ENCODE measurements around the gene ZSWIM4.
"Not testable (repeated sequence)": the region's sequence is repeated elsewhere in the genome, so short reads cannot be mapped to it uniquely, and the experiment has no call there.

Gene ZSWIM4
- 2.7 to 6.0 (median 5.9) reads per million in 3 experiments for total RNA-seq

DNA sequence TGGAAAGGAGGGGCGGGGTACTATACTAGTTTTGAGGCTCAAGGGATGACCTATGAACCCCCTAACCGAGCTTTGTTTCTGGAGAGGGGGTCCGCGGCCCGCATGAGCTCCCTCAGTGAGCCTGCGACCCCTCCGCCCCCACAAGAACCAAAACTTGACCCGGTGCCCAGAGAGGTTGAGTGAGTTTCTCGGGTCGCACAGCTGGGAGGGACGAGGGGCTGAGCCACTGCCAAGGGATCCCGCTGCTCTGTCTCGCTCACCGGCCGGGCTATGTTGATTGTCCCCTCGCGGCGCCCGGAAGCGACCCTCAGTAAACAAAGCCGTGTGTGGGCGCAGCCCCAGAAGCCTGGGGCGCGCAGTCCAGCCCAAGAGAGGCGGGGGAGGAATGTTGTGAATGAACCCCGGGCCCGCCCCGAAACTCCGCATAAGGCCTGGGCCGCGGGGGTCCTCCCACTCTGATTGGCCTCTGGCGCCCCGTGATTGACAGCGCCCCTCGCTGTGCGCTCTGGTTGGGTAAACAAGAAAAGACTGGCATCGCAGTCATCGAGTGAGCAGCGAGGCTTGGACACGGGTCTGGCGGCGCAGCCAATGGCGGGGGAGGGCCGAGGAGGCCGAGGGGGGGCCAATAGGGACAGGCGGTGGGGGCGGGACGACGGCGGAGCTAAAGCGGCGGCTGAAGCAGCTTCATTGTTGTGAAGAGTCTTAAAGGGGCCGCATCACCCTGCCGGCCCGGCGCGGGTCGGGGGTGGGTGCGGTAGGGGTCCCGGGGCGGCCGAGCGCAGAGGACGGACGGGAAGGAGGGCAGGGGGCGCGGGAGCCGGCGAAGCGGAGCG is at the start of gene ZSWIM4:
TSS of gene ZSWIM4 (plus strand) at position 687 of the 833 bp plus-strand sequence. CDS start 206 bp downstream, outside the sequence.
- peak; percentile 80 for DNase-seq

DNA sequence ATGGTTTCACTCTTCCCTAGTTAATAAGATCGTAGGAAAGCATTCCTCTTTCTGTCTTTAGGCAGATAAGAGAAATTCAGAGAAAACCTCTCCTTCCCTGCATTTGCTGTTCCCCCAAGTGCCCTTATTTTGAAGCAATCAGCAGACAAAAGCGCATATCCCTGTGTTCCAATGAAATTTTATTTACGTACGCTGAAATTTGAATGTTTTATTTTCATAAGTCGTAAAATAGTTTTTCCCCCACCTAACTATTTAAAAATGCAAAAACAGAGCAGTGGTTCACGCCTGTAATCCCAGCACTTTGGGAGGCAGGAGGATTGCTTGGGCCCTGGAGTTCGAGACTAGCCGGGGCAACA is 48.2 kb upstream of the ZSWIM4 start:
- DNase-seq: no peak

DNA sequence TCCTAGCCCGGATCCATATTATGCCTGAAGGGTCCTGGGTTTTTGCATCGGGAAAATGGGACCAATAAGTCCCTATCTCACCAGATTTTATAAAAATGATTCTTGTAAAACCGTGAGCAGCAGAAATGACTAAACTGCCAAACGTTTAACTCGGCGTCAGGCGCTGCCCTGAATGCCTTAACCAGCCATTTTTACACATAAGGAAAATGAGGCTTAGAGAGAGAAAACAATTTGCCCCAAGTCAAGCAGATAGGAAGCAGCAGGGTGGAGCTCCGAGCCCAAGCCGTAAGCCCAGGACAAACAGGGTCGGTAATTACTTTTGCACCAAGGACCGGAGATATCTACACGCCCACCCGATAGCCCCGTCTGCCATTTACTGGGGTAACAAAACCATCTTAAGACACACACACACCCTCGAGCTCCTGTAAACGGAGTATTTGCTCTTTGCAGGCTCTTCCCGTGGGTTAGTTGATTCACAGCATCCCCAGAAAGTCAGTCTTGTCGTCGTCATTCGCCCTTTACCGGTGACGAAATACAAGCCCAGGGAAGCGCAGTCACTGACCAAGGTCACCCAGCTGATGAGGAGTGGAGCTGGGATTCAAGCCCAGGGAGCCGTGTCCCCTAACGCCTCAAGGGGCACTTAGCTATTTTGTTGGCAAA is 46.9 kb upstream of the ZSWIM4 start:
- no peak for DNase-seq

DNA sequence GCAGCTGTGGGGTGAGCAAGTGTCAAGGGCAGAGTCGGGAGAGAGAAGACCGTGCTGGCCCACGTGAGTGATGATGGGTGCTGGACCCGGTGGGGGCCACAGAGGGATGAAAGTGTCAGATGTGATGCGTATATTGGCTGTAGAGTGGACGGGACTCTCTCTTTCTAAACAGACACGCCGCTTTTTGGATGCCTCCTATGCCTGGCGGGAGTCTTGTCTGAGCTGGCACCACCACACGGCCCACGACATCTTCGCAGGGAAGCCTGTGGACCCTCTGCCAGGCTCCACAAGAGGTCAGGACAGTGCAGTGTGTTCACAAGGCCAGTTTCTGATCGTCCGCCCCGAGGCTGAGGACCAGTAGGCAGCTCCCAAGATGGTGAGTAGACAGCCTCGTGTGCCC is 43.8 kb upstream of the ZSWIM4 start:
- DNase-seq: no peak

- not testable (repeated sequence) for DNase-seq
Measured at GRCh38 chr19:13753622-13754021, 41.6 kb upstream of the ZSWIM4 start.

DNA sequence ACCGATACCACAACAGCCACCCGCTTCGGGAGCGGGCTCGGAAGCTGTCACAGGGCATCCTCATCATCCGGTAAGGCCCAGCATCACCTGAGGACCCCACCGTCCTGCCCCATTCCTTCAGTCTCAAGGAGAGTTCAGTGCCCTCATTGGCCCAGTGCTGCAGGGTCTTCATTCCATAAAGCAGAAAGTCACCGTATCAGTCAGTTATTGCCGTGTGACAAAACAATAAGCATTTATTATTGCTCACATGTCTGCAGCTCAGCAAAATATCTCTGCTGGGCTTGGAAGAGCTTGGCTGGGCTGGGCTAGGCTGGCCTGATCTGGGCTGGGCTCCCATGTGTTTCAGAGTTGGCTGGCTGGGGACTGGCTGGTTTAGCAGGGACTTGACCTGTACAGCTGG is 39.0 kb upstream of the ZSWIM4 start:
- no peak for DNase-seq

GRCh38 chr19:13757805-13758772 is 37.2 kb upstream of the ZSWIM4 start:
- no peak for DNase-seq

DNA sequence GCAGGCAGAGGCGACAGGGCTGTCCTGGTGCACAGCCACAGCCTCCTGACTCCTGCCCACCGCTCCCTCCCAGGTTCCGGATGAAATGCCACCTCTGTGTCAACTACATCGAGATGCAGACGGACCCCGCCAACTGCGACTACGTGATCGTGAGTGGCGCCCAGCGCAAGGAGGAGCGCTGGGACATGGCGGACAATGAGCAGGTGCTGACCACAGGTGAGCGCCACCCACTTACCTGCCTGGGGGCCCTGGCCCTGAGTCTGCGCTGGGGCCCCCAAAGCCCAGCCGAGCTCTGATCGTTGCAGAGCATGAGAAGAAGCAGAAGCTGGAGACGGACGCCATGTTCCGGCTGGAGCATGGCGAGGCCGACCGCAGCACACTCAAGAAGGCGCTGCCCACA is 36.4 kb upstream of the ZSWIM4 start:
- DNase-seq: no peak

DNA sequence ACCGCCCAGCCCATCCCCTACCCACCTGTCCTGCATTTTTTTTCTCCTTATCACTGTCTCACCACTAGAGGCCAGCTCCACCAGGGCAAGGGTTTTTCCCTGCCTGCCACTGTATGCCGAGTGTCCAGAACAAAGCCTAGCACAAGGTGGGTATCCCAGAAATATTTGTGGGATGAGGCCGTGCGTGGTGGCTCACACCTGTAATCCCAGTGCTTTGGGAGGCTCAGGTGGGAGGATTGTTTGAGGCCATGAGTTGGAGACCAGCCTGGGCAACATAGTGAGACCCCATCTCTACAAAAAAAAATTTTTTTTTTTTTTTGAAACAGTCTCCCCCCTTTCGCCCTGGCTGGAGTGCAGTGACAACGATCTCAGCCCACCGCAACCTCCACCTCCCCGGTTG is 33.8 kb upstream of the ZSWIM4 start:
- no peak for DNase-seq

DNA sequence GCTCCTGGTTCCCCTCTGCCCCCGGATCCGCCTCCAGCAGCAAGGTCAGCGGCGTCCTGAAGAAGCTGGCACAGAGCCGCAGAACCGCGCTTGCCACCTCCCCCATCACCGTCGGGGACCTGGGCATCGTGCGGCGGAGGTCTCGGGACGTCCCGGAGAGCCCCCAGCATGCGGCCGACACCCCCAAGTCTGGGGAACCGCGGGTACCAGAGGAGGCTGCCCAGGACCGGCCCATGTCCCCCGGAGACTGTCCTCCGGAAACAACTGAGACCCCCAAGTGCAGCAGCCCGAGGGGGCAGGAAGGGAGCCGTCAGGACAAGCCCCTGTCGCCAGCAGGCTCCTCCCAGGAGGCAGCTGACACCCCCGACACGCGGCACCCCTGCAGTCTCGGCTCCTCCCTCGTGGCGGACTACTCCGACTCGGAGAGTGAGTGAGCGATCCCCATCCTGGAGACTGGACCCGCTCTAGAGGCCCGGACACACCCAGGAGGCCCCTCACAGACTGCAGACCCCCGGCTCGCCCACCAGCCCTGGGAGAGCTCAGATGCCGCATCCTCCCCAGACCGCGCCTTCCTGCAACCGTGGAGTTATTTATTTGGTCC is 32.5 kb upstream of the ZSWIM4 start:
- DNase-seq: no peak

DNA sequence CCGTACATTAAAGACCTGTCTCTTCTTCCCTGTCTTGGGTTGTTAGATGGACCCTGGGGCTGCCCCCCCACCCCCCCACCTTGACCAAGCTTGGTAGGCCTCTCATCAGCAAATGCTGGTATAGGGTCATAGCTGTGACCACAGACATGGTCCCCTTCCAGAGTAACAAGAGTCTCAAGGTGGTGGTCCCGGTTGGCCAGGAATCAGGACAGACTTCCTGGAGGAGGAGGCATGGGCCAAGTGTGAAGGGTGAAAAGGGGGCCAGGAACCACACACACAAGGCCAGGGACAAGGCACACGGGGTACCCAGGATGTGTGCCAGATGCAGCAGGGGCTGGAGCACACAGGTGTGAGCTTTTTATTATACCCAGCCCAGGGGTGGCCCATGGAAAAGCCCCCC is 32.0 kb upstream of the ZSWIM4 start:
- DNase-seq: no peak

GRCh38 chr19:13764101-13764807 is 31.0 kb upstream of the ZSWIM4 start, which contains the start of gene MRI1:
MRI1 (plus strand) TSS chr19:13764522; CDS start chr19:13764589, 67 bp downstream.
- peak; percentile 45 for DNase-seq

DNA sequence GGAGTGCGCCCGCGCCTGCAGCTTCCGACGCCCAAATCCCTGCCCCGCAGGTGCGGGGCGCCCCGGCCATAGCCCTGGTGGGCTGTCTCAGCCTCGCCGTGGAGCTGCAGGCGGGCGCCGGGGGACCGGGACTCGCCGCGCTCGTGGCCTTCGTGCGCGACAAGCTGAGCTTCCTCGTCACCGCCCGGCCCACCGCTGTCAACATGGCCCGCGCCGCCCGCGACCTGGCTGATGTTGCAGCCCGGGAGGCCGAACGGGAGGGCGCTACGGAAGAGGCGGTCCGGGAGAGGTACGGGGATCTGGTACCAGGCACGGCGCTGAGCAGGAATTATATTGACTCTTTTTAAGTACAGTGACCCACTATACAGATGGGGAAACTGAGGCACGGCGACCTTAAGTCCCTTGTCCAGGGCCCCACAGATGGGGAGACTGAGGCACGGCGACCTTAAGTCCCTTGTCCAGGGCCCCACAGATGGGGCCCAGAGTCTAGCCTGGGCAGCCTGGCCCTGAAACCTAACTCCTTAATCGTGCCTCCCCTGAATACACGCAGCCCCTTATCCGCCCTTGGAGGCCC is 30.3 kb upstream of the ZSWIM4 start:
- DNase-seq: peak; percentile 26

DNA sequence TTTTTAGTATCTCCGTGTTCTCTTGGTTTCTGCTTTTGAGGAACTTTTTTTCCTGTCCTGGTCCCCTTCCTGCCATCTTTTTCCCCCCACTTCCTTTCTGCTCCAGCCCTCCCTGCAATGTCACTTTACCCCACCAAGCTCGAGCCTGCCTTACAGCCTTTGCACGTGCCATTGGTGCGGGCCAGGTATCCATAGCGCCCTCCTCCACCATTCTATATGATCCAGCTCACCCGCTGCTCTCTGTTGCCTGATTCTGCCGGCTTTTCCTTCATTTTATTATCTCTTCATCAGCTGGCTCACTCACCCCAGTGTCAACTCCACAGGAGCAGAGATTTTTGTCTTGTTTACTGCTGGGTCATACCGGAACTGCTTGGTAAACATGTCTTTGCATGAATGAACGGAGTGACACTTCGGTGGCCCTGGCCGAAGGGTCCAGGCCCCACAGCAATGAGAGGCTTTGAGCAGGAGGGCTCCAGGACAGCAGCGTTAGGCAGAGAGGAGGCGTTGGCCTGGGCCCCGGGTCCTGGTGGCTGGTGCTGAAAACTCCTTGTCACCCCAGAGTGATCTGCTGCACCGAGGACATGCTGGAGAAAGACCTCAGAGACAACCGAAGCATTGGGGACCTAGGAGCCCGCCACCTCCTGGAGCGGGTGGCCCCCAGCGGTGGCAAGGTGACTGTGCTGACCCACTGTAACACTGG is 29.7 kb upstream of the ZSWIM4 start:
- DNase-seq: no peak

- DNase-seq: no peak
Measured at GRCh38 chr19:13766095-13766481, 29.2 kb upstream of the ZSWIM4 start.

GRCh38 chr19:13768510-13768909 is 26.7 kb upstream of the ZSWIM4 start:
- DNase-seq: no peak

GRCh38 chr19:13770013-13770635 is 25.1 kb upstream of the ZSWIM4 start:
- DNase-seq: no peak

DNA sequence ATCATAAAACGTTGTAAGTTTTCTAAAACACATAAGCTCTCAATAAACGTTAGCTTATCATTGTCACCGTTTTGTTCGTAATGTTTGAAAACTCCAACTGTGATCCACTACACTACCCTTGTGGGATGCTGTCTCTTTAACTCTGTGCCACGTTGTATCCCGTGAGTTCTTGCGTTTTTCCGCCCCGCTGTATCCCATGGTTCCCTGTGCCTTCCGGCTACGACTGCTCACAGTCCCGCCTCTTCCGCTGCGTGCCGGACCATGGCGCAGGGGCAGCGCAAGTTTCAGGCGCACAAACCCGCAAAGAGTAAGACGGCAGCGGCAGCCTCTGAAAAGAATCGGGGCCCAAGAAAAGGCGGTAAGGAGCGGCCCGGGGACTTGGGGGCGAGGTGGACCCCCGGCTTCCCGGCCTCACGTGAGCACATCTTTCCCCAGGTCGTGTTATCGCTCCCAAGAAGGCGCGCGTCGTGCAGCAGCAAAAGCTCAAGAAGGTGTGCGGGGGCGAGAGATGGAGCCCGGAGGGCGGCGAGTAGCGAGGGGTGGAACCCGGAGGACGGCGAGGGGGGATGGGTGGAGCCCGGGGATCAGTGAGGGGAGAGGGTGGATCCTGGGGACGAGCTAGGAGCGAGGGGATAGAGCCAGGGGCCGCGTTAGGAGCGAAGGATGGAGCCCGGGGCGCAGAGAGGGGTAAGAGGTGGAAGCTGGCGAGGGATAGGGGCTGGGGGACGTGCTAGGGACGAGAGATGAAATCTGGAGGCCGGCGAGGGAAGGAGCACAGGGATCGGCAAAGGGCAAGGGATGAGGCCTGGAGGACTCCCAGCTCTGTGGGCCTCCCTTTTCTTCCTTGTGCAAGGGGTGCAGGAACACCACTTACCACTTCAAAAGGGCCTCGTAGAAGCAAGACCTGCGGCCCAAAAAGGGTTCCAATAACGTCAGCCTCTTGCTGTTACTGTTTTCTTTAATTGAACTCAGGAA is 20.7 kb upstream of the ZSWIM4 start, which contains the start of gene C19orf53:
TSS of gene C19orf53 (plus strand) at position 240 of the 975 bp plus-strand sequence. CDS start at position 262, 22 bp downstream.
- peak; percentile 83 for DNase-seq

DNA sequence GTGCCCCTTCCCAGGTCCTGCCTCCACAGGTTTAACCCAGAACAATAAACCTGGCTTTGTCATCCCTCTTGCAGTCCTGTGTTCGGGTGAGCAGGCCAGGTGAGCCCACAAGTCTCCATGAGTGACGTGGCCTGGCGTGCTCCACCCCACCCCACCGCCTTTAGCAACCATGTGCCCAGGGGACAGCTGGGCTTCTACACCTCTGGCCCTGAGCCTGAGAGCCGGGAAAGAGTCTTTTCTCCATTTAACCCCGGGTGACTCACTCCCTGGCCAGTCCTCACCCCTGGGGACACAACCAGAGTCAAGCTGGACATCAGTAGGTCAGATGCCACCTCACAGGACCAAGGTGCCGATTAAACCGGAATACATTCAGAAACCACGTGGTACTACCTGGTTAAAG is 16.8 kb upstream of the ZSWIM4 start:
- DNase-seq: no peak

Data from central memory CD4-positive, alpha-beta T cell (primary cell).